GM21390 (cell line): ENCODE results near the gene P4HTM.

ENCODE experiments used
- ATAC-seq: cut with Tn5 transposase; IDR thresholded peaks from one replicate; pipeline ENCODE4 v1.9.1; 2021; ENCODE audit not compliant: unreplicated experiment

The P4HTM gene

GRCh38 chr3:48983096-48983495 lies 6.9 kb upstream of the P4HTM start:
- no peak for ATAC-seq

GRCh38 chr3:48984663-48985062 lies 5.4 kb upstream of the P4HTM start:
- no peak for ATAC-seq

- no peak for ATAC-seq
Measured at GRCh38 chr3:48985831-48986376, 4.1 kb upstream of the P4HTM start.

GRCh38 chr3:48989126-48989795 lies 780 bp upstream of the P4HTM start:
- ATAC-seq = peak; percentile 3

GRCh38 chr3:48990636-48991469 lies 812 bp downstream of the P4HTM start:
- ATAC-seq = no peak

DNA sequence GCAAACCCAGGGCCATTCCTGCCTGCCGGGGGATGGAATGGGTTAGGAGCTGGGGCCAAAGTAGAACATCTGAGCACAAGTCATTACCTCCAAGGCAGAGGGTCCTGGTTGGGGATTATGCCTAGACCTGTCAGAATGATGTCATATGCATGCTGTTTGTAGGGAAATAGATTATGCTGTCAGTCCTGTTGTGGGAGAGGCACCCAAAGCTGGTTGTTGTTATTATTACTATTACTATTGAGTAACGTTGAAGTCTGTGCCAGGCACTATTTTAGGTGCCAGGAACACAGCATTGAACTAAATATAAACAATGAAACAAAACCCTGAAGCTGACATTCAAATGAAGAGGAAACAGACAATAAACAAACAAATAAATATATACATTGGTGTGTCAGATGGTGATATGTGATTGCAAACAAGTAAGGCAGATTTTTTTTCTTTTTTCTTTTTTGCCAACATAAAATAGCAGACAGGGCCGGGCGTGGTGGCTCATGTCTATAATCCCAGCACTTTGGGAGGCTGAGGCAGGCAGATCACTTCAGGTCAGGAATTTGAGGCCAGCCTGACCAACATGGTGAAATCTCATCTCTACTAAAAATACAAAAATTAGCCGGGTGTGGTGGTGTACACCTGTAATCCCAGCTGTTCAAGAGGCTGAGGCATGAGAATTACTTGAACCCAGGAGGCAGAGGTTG lies 2.0 kb downstream of the P4HTM start:
- ATAC-seq = no peak

DNA sequence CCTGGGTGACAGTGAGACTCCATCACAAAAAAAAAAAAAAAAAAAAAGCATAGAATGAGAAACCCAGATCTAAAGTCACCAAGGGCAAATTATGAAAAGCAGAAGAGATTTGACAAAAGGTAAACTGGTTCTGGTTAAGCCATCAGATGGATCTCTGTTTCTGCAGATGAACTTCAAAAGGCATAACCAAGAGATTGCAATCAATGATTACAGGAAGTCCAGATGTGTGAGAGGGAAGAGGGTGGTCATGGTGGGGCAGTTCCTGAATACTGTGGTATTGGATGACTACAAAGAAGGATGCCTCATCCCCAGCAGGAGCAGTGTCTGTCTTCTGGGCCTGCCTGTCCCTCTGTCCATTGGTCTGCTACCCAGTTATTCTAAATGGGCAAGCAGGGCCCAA lies 3.8 kb downstream of the P4HTM start:
- ATAC-seq = no peak

DNA sequence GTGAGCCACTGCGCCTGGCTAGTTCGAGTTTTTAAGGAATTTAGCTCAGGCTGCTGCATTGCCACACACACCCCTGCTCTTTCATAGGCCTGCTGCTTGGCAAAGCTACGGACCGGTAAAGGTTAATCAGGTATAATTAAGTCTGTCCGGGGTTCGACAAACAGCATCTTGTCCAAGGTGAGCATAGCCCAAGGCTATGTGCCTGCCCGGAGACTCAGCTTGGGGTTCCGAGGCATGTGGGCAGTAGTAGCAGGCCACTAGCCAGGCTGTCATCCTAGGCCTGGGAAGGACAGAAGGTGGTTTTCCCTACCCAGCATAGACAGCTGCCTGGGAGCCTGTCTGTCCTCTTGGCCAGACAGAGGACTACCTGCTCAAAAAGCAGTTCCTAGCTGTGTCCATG lies 6.6 kb downstream of the P4HTM start:
- no peak for ATAC-seq

- ATAC-seq = no peak
Measured at GRCh38 chr3:48997102-48997635, 7.1 kb downstream of the P4HTM start.

GRCh38 chr3:48997714-48998637 lies 7.9 kb downstream of the P4HTM start:
- ATAC-seq = no peak

GRCh38 chr3:48999085-48999858 lies 9.2 kb downstream of the P4HTM start:
- ATAC-seq = no peak

GRCh38 chr3:49001155-49001554 lies 11.1 kb downstream of the P4HTM start:
- ATAC-seq = no peak

DNA sequence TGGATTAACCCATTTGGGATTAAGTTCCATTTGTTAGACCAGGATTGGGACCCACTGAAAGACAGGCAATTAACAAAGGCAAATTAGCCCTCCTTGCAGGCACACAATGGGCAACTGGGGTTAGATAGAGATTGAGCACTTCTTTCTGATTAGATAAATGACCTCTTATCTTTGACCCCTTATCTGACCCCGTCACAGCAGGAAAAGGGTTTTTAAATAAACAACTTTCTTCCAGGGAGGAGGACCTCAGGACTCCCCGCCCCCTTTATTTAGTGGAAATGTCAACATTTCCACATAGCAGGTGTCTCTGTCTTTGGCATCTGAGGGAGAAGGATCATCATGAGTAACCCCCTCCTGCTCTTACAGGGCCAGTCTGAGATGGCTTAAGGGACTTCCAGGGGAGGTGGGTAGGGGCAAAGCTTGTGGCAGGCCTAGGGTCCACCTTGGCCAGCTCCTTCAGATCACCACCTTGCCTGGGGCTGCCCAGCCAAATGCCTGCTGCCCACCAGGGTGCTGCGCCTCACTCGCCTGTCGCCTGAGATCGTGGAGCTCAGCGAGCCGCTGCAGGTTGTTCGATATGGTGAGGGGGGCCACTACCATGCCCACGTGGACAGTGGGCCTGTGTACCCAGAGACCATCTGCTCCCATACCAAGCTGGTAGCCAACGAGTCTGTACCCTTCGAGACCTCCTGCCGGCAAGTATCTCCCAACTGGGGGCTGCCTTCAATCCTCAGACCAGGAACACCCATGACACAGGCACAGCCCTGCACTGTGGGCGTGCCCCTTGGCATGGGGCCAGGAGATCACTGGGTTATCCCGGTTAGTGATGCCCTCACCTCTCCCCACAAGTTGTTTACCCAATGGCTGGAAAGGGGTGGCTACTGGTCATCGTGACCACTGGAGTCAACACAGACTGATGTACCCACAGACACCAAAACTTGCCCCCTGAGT lies 14.6 kb downstream of the P4HTM start:
- no peak for ATAC-seq

DNA sequence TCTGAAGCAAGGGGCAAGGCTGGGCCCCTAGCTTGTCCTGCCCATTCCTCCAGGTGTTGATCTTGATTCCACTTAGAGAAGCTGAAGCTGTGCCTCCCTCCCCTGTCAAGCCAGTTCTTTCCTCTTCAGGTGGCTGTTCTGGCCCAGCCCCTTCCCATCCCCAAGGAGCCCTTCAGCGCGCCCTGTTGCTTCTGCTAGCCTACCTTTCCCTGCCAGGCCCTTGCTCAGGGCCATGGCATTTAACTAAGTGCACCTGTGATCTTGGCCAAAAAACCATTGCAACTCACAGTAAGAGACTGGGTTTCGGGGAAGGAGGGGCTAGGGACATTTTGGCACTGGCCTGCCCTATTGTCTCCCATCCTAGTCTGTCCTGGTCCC lies 15.3 kb downstream of the P4HTM start:
- no peak for ATAC-seq

- no peak for ATAC-seq
Measured at GRCh38 chr3:49005998-49006397, 16.0 kb downstream of the P4HTM start.

GRCh38 chr3:49006408-49007067 lies 16.5 kb downstream of the P4HTM start:
- no peak for ATAC-seq

DNA sequence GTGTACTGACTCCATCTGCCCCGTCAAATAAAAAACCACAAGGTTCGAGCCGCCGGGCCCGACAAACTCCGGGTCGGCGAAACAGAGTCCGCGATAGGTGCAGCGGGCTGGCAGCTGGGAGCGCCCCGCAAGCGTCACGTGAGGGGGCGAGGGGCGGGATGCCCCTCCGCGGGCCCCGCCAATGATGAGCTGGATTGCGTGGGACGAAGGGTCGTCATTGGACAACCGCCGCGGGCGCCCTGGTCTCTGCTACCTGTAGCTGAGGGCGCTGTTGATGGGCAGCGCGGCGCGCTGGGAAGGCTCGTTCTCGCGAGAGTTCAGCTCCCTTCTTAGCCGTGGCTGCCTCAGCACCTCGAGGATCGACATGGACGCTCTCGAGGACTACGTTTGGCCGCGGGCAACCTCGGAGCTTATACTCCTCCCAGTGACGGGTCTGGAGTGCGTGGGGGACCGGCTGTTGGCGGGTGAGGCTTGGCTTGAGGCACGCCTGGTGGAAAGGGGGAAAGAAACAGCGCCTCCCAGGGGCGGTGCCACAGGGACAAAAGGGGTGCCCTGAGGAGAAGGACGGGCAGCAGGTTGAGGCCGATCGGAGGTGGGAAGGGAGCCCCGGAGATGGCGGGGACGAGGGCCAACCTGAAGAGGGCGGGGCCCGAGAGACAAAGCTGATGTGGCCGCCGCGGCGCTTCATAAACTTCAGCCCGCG lies 17.2 kb downstream of the P4HTM start, which contains the start of gene WDR6:
Gene WDR6, plus strand, starts transcription at position 324 of the 703 bp plus-strand sequence. Its CDS starts 41 bp downstream, at position 365.
- ATAC-seq = peak; percentile 83
